Measurements from ENCODE around the gene SHPK.
"Not testable (repeated sequence)": the region's sequence is repeated elsewhere in the genome, so short reads cannot be mapped to it uniquely, and the experiment has no call there.

Gene SHPK

GRCh38 chr17:3572231-3572630 is 63.8 kb downstream of the SHPK start:
- no peaks in the 10 kb centered on the region for H3K9me3 Mint-ChIP-seq
- H3K4me3 Mint-ChIP-seq: no peak overlapping the region
- no peak overlapping the region for H3K27ac Mint-ChIP-seq
- H3K27me3 Mint-ChIP-seq (ENCODE audit: low read depth): no peaks in the 10 kb centered on the region
- no peaks in the 10 kb centered on the region for H3K4me1 Mint-ChIP-seq (ENCODE audit: low read depth)
- peaks cover 4% of the 10 kb centered on the region for H3K36me3 Mint-ChIP-seq (ENCODE audit: low read depth)

DNA sequence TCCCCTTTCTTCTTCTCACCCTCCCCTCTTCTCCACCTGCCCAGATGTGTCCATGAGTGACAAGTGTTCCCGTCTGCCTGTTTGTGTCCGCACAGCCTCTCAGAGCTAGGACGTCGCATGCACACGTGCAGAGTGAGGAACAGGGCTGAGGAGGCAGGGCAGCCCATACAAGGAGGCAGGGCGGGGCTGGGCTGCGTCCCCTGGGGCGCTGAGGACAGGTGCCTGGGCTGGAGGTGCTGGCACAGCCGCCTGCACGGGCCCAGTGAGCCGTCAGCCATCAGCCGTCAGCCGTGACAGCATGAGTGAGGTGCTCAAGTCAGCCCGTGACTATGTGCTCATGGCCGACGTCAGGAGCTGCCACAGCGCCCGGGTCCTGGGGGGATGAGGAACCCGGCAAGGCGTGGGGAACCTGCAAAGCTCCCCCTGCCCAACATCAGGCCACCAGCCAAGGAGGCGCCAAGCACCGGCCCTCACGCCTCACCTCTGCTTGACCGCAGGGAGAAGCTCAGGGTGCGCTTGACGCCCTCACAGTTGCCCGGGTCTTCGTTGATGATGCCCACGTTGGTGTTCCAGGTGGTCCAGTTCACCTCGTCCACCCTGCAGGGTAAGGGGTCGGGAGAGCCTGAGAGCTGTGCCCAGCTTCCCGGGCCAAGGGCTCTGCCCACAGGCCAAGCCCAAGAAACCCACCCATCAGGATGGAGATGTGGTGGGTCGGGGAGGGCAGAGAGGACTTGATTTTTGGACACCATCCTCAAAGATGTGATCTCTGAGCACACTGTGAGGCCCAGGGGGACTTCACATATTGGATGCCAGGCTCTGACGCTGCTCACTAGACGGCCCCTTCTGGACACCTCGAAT is 64.8 kb downstream of the SHPK start:
- Mint-ChIP-seq H3K4me1 (ENCODE audit: low read depth) (no peaks in the 10 kb centered on the region), H3K9me3 (no peaks in the 10 kb centered on the region), H3K36me3 (ENCODE audit: low read depth) (peaks cover 4% of the 10 kb centered on the region), H3K27me3 (ENCODE audit: low read depth) (no peaks in the 10 kb centered on the region), H3K27ac (no peak overlapping the region), H3K4me3 (no peak overlapping the region)

DNA sequence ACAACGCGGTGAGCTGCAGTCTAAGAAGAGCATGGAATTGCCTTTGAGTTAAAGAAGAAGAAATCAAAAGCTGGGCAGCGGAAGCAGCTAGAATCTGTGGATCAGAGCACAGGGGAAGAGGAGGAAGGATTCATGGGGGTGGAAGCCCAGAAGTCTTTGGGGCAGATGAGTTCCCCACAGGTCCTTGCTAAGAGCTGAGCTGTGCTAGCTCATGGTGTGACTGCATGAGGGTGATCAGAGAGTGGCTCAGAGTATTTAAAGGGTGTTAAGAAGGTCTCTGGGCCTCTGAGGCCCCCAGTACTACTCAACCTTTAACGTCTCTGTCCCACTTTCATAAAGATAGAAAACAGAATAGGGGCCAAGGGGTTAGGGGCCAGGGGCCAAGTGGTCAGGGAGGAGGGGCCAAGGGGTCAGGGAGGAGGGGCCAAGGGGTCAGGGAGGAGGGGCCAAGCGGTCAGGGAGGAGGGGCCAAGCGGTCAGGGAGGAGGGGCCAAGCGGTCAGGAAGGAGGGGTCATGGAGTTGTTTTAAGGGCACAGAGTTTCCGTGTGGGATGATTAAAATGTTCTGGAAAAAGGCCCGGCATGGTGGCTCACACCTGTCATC is 66.4 kb downstream of the SHPK start:
- H3K4me3 Mint-ChIP-seq: no peak overlapping the region
- H3K27ac Mint-ChIP-seq: no peak overlapping the region
- no peaks in the 10 kb centered on the region for H3K9me3 Mint-ChIP-seq

GRCh38 chr17:3566551-3566950 is 69.5 kb downstream of the SHPK start:
- Mint-ChIP-seq H3K27ac (no peak overlapping the region), H3K4me3 (no peak overlapping the region), H3K36me3 (ENCODE audit: low read depth) (peaks cover 7% of the 10 kb centered on the region), H3K9me3 (no peaks in the 10 kb centered on the region), H3K27me3 (ENCODE audit: low read depth) (no peaks in the 10 kb centered on the region), H3K4me1 (ENCODE audit: low read depth) (peaks cover 4% of the 10 kb centered on the region)

More for the DNA sequence above, 66.4 kb downstream of the SHPK start:
- Mint-ChIP-seq H3K27me3 (ENCODE audit: low read depth) (no peaks in the 10 kb centered on the region), H3K36me3 (ENCODE audit: low read depth) (peaks cover 7% of the 10 kb centered on the region), H3K4me1 (ENCODE audit: low read depth) (no peaks in the 10 kb centered on the region)

- peaks cover 7% of the 10 kb centered on the region for H3K36me3 Mint-ChIP-seq (ENCODE audit: low read depth)
- H3K4me3 Mint-ChIP-seq: no peak overlapping the region
- H3K9me3 Mint-ChIP-seq: no peaks in the 10 kb centered on the region
- H3K27me3 Mint-ChIP-seq (ENCODE audit: low read depth): no peaks in the 10 kb centered on the region
- peaks cover 4% of the 10 kb centered on the region for H3K4me1 Mint-ChIP-seq (ENCODE audit: low read depth)
- H3K27ac Mint-ChIP-seq: no peak overlapping the region
Measured at GRCh38 chr17:3565143-3565542, 70.9 kb downstream of the SHPK start.

- not testable (repeated sequence) for H3K27ac Mint-ChIP-seq; H3K9me3 Mint-ChIP-seq; H3K4me3 Mint-ChIP-seq; H3K36me3 Mint-ChIP-seq (ENCODE audit: low read depth); H3K4me1 Mint-ChIP-seq (ENCODE audit: low read depth); H3K27me3 Mint-ChIP-seq (ENCODE audit: low read depth)
Measured at GRCh38 chr17:3564241-3564640, 71.8 kb downstream of the SHPK start.

- Mint-ChIP-seq H3K9me3 (no peaks in the 10 kb centered on the region), H3K27me3 (ENCODE audit: low read depth) (no peaks in the 10 kb centered on the region), H3K4me1 (ENCODE audit: low read depth) (peaks cover 17% of the 10 kb centered on the region), H3K4me3 (no peak overlapping the region), H3K27ac (peak overlapping the region; percentile 90), H3K36me3 (ENCODE audit: low read depth) (no peaks in the 10 kb centered on the region)
Measured at GRCh38 chr17:3559270-3559645, 76.8 kb downstream of the SHPK start.

- Mint-ChIP-seq H3K27me3 (ENCODE audit: low read depth) (no peaks in the 10 kb centered on the region), H3K9me3 (no peaks in the 10 kb centered on the region), H3K36me3 (ENCODE audit: low read depth) (no peaks in the 10 kb centered on the region), H3K4me1 (ENCODE audit: low read depth) (peaks cover 17% of the 10 kb centered on the region), H3K4me3 (no peak overlapping the region), H3K27ac (peak overlapping the region; percentile 90)
Measured at GRCh38 chr17:3558603-3559269, 77.3 kb downstream of the SHPK start.

All from T-helper 1 cell treated with Interleukin-12 subunit alpha and Interleukin-12 subunit beta and Interleukin-4 antibody, amounts not matched to agents 30 μg/mL and 1 μg/mL, for 36 hours (primary cell).